Adipose tissue (tissue), 3 donors: Measurements from ENCODE around the gene FOXA2. TPM values are rescaled to one million over a fixed set of nuclear protein-coding genes. Genes with fewer than 3 reads are reported as not detected.

ENCODE experiments used
- H3K27ac ChIP-seq: one replicate; pipeline ENCODE4 v1.5.1; 2013; ENCODE audit warnings: low read depth, low read length
- WGBS, 3 donors: extraction: QIAGEN DNeasy Blood & Tissue Kit; methylation state at CpG; one replicate each; pipeline ENCODE4 v1.1.7; 2013; 5-methylcytosine and 5-hydroxymethylcytosine counted together
- polyA plus RNA-seq, 3 donors: library from polyadenylated mRNA; stranded (reverse); fragments of 200-250 nt; gene quantifications; one replicate each; pipeline ENCODE4 v1.2.3, GENCODE V29; 2013
- donor health status: healthy with polysubstance abuse.
- donor health status: Bipolar disorder and iron deficiency.
- donor health status: healthy.

Gene FOXA2
- polyA plus RNA-seq, 3 donors, result 2.0 to 15.5 TPM; not detected in 1

- 12 to 18% (median 14%) methylated on average over 9 of the region's 9 CpGs for WGBS, 3 donors
- H3K27ac ChIP-seq, result no peak overlapping the region
Measured at GRCh38 chr20:22575087-22575721, 9.2 kb downstream of the FOXA2 start.

DNA sequence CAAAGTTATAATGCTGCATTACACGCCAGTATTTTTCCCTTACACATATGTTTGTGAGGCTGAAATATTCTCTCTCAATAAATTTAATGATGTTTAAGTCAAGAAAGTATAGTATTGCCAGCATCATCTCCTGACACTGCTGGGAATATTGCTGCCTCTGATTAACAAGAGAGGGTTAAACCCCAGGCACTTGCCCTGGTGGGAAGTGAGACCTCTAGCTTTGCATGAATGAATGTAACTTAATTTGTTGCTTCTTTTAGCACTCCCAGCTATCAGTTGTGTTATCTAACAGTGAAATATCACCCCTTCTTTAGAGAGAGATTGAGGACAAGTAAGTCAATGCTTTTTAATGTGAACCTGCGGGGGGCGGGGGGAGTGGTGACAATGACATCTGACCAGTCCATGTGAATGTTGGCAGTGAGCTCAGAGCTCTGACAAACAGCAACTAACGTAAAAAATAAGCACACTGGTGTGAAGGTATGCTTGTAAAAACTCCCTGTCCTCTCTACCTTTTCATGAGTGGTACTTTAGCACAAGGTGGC is 9.8 kb downstream of the FOXA2 start:
- 14 to 29% (median 27%) methylated on average over 4 of the region's 4 CpGs for WGBS, 3 donors
- no peak overlapping the region for H3K27ac ChIP-seq

DNA sequence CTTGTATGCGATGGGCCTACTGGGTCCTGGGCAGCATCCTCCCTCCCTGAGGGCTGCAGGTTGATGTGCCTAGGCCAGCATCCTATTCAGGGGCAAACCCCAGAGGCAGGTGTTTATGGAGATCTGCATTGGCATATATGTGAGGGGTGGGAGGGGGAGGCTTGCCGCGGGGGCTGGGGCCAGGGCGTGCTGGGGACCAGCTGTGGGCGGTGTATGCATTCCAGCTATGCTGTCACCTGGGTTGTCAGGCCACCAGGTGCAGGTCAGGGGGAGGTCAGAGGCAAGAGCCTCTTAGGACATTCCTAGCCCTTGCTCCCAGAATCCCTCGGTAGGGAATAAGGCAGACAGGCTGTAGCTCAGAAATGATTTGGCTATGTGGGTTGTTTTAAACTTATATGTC is 11.9 kb downstream of the FOXA2 start:
- no peak overlapping the region for H3K27ac ChIP-seq
- 9 to 23% (median 10%) methylated on average over 6 of the region's 6 CpGs for WGBS, 3 donors

- 17 to 27% (median 18%) methylated on average over 3 of the region's 3 CpGs for WGBS, 3 donors
- H3K27ac ChIP-seq, result no peak overlapping the region
Measured at GRCh38 chr20:22572023-22572422, 12.3 kb downstream of the FOXA2 start.

GRCh38 chr20:22569353-22569752 is 15.0 kb downstream of the FOXA2 start:
- 14 to 15% (median 15%) methylated on average over 11 of the region's 11 CpGs for WGBS, 3 donors
- H3K27ac ChIP-seq, result no peak overlapping the region

DNA sequence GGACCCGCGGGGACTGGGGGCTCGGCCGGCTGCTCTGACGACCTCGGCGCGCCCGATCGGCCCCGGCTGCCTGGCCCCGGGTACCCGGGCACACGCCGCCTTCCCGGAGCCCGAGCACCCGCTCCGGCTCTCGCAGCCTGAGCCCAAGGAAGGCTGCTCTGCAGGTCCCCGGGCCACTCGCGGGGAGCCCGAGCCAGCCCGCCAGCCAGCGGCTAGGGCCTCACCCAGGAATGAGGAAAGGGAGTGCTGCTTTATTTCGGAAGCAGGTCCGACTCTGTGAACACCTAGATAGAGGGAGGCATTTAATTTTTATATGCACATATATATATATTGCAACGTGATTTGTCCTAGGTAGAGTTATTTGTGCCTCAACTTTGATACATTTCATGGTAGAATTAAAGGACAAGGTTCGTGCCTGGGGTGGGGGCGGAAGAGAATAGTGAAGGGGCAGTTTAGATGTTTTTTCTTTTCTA is 15.5 kb downstream of the FOXA2 start:
- no peak overlapping the region for H3K27ac ChIP-seq
- 3 to 5% (median 3%) methylated on average over 22 to 31 of the region's 31 CpGs for WGBS, 3 donors

GRCh38 chr20:22567944-22568871 is 16.2 kb downstream of the FOXA2 start:
- no peak overlapping the region for H3K27ac ChIP-seq
- 3 to 5% (median 4%) methylated on average over 55 to 57 of the region's 57 CpGs for WGBS, 3 donors

DNA sequence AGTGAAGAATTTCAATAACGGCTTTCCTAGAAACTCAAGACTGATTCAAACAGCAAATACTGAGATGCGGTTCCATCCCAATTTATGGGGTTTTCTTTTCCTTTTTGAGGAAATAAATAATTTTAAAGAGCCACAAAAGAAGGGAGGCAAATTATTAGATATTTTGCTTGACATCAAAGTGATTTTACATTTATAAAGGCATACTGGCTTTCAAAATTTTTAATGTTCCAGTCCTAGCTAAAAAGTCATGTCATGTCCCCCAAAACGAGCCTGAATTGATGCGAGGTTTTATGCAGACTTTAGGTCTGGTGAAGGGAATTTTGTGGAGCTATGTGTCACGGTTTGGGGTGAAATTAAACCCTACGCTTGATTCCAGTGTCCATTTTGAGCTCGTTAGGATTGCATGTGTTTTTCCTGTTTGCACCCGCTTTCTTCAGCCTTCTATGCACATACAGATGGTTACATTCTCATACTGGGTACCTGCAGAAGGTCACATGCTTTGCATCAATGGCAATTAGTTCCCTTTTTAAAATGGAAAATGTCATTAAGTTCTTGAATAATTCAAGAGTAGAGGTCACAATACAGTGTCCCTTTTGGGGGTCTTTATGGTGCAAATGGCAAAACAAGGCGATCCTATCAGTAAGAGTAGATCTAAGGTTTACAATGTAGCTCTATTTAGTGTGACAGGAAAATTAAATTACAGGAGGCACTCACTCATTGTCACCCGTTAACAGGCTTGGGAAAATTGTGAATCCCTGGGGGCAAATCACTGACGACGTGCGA is 17.3 kb downstream of the FOXA2 start:
- H3K27ac ChIP-seq, result no peak overlapping the region

DNA sequence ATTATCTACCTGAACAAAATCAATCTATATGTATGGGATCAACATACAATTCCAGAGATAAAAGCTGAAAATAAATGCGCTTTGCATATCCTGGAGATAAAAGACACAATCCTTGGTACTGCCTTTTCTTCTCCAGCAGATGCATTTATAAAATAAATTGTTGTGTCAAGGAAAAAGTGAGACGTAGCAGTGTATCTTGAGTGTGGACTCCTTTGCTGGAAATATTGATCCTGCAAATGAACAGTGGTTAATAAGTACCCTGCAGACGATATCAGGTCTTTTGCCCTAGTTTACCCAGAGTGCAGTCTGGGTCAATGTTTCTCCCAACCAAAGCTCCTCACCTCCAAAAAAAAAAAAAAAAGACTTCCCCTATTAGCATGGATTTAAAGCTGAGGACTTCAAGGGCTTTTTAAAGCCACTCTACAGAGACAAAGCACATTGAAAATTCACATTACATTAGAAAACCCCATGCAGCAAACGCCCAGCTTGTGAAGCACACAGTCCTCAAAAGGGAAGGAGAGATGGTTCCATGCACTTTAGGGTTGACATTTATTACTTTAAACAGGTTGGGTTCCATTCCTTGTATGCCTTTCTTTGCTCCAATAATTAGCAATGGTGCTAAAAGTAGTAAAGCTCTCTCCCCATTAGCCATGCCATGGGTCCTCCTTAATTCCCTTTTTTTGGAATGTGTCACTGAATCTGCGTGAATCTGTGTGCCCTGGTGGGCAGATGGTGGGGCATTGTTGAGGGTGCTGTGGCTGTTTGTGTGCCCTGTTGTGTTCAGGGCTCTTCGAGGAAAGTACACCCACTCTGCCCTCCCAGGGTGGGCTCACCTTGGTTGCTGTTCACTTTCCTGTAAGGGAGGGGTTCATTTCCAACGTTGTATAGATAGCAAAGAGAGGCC is 21.1 kb downstream of the FOXA2 start:
- 7 to 23% (median 9%) methylated on average over 7 of the region's 7 CpGs for WGBS, 3 donors
- H3K27ac ChIP-seq, result no peak overlapping the region

More for the DNA sequence above, 17.3 kb downstream of the FOXA2 start:
- WGBS, 3 donors, result 8 to 26% (median 11%) methylated on average over 13 of the region's 13 CpGs

GRCh38 chr20:22562620-22563019 is 21.8 kb downstream of the FOXA2 start:
- no peak overlapping the region for H3K27ac ChIP-seq
- WGBS, 3 donors, result 4 to 35% (median 10%) methylated on average over 4 of the region's 4 CpGs

DNA sequence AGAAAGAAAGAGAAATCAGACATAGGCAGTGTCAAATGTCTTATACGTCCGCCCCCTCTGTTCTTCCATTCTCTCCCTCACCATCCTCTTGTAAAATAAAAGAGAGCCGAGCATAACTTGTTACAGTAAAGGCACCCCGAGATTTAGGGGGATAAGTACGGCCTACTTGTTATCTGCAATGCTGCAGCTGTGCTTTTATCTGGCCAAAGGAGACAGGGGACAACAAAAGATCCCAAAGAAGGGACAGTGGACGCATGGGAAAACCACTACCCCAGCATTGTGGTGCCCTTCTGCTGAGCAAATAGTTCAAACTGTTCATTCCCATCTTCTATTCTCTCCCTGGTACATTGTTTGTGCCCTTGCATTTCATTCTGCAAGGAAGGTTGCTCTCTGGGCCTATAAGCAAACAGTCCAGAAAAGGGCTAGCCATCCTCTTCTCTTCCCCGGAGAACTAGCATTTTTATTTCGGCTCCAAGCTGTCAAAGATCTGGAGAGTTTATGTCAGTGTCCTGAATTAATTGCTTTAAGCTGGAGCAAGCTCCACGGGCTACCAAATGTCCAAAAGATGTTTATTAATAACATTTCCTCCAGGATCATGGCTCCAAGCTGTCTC is 22.3 kb downstream of the FOXA2 start:
- 22 to 47% (median 23%) methylated on average over 9 of the region's 9 CpGs for WGBS, 3 donors

DNA sequence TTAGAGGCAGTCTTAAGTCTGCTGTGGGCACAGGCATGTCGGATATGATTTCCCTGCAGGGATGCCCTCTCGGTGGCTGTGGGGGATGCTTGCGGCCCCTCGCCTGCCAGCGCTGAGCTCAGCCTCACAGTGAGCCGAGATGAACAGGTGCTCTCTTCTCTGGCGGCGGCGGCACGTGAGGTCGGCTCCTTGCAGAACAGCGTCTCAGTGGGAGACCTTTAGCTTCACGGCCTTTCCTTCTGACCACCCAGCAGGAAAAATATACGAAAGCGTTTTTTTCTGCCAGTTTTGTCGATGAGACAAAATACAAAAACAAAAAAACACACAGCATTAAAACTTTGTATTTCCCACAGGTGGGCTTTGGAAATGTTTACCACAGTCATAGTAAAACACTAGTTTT is 23.6 kb downstream of the FOXA2 start:
- WGBS, 3 donors, result 6 to 66% (median 6%) methylated on average over 16 of the region's 16 CpGs
- no peak overlapping the region for H3K27ac ChIP-seq

More for the DNA sequence above, 22.3 kb downstream of the FOXA2 start:
- no peak overlapping the region for H3K27ac ChIP-seq

DNA sequence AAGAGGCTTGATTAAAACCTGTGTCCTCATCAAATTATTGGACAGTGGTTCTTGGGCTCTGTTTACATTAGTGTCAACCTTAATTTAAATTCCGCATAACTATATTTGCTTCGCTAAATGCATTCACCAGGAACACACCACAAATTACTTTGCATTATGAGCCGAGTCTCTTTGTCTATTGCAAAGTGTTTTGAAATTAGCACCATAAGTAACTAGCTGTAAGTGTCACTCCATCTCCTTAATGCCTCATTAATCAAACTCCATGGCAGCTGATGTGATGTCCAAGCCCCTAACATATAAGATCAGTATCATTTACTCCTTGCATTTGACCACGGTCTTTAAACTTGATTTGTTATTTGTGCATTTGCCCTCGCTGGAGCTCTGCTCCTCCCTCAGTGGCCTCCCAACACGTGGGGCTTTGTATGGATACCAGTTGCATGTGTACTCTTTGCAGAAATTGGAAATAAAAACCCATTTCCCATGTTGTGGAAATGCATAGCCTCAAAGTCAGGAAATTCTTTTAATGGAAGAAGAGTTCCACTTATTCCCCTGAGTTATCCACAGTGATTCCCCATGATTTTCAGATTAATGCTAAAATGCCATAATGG is 24.6 kb downstream of the FOXA2 start:
- H3K27ac ChIP-seq, result no peak overlapping the region
- 13 to 68% (median 18%) methylated on average over 6 of the region's 6 CpGs for WGBS, 3 donors

- 66 to 72% (median 68%) methylated on average over 13 of the region's 13 CpGs for WGBS, 3 donors
- no peak overlapping the region for H3K27ac ChIP-seq
Measured at GRCh38 chr20:22557403-22558276, 26.7 kb downstream of the FOXA2 start.

DNA sequence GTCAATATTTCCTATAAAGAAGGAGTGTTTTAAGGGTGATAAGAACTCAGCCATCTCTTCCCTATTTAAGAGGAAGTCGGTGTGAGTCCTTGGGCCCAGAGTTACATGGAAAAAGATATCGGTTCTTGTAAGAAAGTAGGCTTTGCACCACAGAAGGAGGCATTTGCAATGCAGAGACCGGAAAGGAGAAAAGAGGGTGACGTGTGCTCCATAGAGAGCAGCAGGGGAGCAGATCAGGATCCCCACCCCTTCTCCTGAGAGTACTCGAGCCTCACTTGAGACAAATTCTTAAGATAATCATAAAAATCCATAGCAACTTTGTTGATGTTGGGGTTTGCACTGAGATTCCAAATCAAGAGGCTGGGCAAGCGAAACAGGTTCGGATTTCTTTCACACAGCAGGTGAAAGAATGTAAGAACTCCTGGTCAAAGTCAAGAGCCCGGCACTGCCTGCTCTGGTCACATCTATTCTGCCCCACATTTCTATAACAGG is 27.8 kb downstream of the FOXA2 start:
- no peak overlapping the region for H3K27ac ChIP-seq
- WGBS, 3 donors, result 38 to 46% (median 43%) methylated on average over 8 of the region's 8 CpGs
